NCI-H2107 treated with DMSO at 0.1 percent for 48 hours (cell line): ENCODE results near the gene SSUH2.
"Not testable (repeated sequence)": the region's sequence is repeated elsewhere in the genome, so short reads cannot be mapped to it uniquely, and the experiment has no call there.

ENCODE experiments used
- DNase-seq: peaks from one replicate; lab custom pipeline; 2025; ENCODE audit not compliant: unreplicated experiment; lab: John Stamatoyannopoulos, UW

SSUH2 gene

GRCh38 chr3:8589880-8590556 is 54.6 kb downstream of the SSUH2 start:
- no peak for DNase-seq

DNA sequence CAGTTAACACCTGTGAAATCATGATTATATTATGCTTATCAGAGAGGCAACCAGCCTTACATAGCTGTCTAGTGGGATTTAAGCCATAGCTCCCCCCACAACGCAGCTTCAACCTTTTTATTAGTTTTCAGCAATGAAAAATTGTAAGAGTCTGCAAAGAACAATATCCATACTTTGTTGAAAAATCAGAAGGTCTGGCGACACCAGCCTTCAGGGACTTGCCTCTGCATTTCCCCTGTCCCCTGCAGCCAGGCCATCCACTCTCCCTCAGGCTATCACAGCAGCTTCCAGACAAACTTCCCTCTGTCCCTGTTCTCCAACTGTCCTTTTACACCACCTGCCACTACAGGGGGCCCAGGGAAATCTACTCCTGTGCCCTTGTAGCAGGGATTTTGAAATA is 59.9 kb downstream of the SSUH2 start:
- no peak for DNase-seq

DNA sequence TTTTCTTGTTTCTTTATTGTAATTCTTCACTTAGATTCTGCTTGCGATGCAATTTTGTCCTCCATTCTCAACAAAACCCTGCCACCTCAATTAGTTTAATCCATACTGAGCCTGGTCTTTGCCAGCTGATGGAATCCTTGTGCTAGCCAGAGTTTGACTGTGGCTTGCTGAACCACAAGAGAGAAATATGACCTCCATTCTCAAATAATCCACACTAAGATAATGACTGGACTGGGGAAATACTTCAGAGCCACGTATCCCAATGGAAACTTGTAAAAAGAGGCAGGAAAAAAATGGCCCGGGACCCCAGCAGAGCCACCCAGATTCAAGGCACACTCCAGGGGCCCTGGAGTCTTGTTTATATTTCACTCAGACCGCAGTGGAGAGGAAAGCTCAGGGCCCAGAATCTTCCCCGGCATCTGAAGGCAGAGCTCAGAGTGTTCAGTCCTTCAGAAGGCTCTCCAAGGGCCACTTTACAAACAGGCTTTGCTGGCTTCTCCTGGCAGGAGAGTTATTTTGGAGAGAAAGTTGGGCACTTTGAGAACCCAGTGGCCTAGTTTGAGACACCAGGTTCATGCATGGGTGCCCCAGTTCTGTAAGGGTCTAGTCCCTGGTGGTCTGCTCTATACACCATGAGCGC is 62.7 kb downstream of the SSUH2 start:
- DNase-seq, result no peak

DNA sequence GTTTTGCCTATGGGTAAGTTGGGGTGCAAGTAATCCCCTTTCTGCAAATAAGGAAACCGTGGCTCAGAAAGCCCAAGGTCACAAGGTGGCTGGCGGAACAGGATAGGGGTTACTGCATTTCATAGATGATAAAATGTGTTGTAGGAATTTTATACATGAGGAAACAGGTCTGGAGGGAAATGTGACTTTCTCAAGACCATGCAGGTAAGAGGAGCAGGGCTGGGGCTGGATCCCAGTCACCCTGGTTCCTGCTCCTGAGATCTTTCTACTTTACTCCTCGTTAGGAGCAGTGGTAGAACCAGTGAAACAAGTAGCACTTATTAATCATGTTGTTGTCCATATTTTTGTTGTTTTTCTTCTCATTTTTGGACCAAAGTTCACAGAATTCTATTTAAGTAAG is 63.2 kb downstream of the SSUH2 start:
- no peak for DNase-seq

DNA sequence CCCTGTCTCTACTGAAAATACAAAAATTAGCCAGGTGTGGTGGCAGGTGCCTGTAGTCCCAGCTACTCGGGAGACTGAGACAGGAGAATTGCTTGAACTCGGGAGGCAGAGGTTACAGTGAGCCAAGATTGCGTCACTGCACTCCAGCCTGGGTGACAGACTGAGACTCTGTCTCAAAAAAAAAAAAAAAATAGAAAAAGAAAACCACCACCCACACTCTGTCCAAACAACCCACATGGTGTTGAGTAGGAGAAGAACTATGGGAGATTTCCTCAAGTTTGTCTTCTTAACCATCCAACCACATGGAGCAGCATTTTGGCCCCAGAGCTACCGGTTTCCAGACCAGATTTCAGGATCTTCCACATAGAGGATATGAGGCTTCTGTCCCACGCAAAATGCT is 64.2 kb downstream of the SSUH2 start:
- DNase-seq, result not testable (repeated sequence)

GRCh38 chr3:8579943-8580342 is 64.7 kb downstream of the SSUH2 start:
- no peak for DNase-seq

DNA sequence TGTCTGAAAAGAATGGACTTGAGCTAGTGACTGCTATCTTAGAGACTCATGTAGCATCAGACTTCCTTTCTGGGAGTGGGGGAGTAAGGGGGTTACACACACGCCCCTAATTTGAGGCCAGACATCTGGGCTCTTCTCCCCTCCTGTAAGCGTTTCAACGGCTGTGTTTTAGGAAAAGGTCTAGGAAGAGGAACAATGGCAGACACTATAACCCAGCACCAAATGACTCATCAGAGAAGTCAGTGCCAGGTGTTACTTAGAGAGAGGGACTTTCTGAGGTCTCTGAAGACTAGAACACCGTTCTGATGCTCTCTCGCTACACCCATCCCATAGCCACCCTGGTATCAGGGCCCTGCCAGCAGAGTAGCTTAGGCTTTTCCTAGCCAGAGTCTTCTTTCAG is 65.5 kb downstream of the SSUH2 start:
- no peak for DNase-seq

GRCh38 chr3:8578282-8578681 is 66.3 kb downstream of the SSUH2 start:
- no peak for DNase-seq

GRCh38 chr3:8576841-8577571 is 67.6 kb downstream of the SSUH2 start:
- DNase-seq, result no peak

- DNase-seq, result no peak
Measured at GRCh38 chr3:8576436-8576835, 68.2 kb downstream of the SSUH2 start.

DNA sequence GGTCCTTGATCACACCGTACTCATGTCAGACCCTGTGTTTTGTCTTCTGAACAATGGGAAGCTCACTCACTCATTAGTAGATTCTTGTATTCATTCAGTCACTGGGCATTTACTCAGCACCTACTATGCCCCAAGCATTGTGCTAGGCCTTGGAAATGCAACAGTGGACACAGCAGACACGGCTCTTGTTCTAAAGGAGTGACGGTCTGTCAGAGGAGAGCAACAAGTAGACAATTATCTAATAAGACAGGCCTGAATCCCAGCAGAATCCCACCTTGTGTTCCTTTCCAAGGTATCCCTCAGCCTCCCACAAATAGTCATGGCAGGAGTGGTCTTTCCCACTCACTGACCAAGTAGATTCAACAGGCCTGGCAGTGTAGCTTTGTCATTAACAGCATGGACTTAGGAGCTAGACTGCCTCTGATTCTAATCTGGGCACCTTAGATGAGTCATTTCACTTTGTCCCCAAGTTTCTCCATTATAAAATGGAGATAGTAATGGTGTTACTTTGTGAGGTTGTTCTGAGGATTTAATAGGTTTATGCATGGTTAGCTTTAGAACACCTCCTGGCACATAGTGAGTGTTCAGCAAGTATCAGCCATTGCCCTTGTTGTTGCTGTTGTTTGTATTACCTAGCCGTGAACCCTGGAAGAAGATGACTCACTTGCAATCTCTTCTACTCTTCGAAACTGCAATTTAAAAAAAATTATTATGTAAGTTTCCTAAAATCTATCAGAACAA is 69.1 kb downstream of the SSUH2 start:
- DNase-seq, result no peak

- DNase-seq, result no peak
Measured at GRCh38 chr3:8574670-8575322, 69.8 kb downstream of the SSUH2 start.

DNA sequence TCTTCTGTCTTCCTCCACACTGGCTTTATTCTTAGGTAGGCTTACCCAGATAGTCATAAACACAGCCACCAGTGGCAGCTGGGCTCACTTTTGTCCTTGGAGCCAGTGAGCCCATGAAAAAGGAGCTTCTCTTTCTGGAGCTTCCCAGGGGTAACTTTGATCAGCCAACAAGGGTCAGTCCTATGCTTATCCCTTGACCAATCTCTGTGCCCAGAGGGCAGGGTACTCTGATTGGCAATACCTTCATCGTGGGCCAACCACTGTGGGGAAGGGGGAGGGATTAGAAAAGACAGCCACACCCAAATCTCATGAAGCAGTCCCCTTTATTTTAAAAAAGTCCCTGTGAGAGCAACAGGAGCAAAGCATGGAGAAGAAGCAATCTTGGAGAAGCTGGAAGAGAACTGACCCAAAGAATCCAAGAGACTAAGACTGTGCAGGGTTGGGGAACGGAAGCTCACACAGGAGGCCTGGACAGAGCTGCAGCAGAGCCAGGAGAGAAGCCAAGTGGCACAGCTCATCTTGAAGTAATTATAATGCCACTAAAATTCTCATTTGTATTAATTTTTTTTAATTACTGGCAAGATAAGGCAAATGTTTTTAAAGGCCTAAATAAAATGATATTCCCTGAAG is 70.4 kb downstream of the SSUH2 start:
- no peak for DNase-seq

GRCh38 chr3:8573342-8573926 is 71.2 kb downstream of the SSUH2 start:
- DNase-seq, result no peak

- no peak for DNase-seq
Measured at GRCh38 chr3:8571256-8571655, 73.3 kb downstream of the SSUH2 start.
